Measurements from ENCODE around the gene CERS6.

CERS6 gene

DNA sequence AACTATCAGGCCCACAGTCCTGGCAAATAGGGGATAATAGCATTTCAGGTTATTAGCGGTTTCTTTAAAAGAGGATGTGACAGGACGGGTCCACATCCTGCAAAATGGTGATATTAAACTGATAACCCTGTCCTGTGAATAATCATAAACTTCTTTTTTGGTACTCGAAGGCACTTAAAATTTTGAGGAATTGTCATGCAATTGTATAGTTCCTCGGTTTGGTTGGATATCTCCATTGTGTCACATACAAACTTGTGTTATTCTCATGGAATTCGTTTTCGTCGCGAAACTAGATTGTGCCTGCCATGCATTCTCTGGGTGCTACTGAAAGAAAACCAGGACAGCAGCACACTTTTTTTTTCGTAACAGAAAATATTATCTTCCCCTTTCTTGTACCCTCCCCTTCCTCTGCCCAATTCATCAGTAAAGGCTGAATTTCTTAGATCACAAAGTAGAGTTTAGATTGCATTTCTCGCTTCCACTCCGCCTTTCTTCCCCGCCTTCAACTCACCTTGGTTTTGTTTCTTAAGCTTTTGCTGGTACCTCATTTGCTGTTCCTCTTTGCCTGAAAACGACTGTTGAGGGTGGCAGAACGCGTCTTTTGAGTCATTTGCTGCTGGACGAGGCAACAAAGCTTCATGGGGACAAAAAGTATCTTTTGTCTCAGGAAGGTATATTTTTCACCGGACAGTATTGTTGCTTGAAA lies 1.3 kb downstream of the CERS6 start:
- TF ChIP-seq, protein P1, sequence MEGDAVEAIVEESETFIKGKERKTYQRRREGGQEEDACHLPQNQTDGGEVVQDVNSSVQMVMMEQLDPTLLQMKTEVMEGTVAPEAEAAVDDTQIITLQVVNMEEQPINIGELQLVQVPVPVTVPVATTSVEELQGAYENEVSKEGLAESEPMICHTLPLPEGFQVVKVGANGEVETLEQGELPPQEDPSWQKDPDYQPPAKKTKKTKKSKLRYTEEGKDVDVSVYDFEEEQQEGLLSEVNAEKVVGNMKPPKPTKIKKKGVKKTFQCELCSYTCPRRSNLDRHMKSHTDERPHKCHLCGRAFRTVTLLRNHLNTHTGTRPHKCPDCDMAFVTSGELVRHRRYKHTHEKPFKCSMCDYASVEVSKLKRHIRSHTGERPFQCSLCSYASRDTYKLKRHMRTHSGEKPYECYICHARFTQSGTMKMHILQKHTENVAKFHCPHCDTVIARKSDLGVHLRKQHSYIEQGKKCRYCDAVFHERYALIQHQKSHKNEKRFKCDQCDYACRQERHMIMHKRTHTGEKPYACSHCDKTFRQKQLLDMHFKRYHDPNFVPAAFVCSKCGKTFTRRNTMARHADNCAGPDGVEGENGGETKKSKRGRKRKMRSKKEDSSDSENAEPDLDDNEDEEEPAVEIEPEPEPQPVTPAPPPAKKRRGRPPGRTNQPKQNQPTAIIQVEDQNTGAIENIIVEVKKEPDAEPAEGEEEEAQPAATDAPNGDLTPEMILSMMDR (IDR thresholded peaks at IDR 0.05) = no peak

DNA sequence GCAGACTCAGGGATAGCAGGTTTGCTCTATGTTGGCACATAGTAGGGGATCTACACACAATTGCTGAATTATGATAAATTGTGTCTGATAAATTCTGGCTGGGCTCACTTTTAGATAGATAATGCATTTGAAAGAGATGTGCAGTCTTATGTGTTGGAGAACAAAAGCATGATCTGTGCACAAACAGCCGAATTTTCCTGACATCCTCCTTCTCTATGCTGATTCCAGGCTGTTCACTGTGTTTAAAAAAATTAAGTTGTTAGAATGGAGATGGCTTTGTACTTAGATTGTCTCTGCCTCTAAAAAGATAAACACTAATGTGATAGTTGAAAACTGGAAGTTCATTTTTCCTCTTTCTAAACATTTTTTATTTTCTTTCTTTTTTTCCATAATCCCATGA lies 2.1 kb downstream of the CERS6 start:
- TF ChIP-seq, protein P1 (IDR thresholded peaks at IDR 0.05) = no peak

DNA sequence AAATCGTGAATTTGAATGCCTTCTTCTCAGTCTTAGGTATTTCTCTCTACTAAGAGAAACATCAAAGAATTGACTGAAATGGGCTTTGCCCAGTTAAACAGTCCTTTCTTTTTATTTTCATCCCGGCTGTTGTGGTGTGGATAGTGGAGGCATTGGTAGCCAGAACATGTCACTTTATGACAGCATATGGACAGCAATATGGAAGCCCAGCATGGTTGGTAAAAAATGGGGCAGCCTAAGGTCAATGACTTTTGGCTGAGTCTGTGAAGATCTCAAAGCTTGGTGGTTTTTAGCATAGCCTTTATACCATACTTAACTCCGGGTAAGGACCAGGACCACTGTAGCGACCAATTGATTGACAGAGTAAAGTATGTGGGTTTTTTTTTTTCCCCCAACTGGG lies 3.2 kb downstream of the CERS6 start:
- TF ChIP-seq, protein P1 (IDR thresholded peaks at IDR 0.05) = no peak

DNA sequence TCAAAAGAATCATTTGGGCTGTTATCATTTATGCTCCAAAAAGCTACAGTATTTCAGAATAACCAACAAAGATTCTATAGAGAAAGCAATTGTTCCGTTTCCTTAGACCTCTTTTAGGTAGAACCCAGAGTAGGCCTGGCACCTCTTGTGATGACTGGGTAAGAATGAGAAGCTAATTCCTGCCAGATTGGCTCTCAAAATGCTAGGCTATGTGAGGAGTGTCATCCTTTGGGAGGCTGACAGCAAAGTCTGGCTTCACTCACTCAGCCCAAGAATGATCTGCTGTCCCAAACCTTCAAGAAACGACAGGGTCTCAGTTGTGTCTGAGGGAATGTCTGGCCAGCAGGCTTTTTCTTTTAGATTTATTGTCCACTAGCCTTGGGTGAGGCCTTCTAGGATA lies 4.5 kb downstream of the CERS6 start:
- TF ChIP-seq, protein P1 (IDR thresholded peaks at IDR 0.05) = no peak

DNA sequence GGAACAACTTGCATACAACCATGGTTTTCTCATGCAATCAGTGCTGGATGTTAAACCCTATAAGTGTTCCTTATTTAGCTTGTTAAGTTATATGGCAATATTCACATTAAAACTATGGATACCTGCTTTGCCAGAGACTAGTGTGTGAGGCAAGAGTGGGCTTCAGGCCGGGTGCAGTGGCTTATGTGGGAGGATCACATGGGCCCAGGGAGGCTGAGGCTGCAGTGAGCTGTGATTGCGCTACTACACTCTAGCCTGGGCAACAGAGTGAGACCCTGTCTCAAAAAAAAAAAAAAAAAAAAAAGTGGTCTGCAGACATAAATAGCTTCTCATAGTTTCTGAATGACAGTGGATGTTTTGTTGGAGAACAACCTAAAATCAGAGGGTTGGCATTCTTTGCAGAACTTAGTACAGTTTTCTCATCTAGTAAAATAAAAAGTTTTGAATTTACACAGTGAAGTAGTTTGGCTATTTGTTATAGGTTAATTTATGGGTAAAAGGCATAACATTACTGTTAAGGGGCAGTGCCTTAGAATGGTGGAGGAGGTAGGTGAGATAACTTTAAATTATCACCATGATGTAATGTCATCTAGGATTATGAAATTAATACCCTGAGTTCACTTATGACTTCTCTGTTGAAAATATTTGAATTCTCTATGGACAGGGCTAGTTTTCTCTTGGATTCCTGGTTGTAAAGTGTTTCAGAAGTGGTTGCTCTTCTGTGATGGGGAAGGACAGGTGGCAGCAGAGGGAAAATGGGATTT lies 5.3 kb downstream of the CERS6 start:
- TF ChIP-seq, protein P1 (IDR thresholded peaks at IDR 0.05) = no peak

DNA sequence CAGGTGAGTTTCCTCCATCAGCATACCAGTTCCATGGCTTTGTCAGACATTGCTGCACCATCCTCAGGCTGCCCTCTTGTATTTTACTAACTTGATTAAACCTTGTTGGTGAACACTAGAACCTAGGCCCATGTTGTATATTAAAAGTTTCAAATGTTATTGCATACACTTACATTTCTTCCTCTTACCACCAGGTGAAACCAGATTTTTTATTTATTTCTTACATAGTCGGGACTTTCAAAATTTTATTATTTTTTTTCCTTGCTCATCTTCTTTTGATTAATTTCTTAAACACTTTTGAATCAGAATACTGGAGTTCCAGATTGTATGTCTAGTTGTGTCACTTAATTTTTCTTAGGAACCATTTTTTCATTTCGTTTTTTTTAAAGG lies 5.9 kb downstream of the CERS6 start:
- TF ChIP-seq, protein P1 (IDR thresholded peaks at IDR 0.05) = no peak

DNA sequence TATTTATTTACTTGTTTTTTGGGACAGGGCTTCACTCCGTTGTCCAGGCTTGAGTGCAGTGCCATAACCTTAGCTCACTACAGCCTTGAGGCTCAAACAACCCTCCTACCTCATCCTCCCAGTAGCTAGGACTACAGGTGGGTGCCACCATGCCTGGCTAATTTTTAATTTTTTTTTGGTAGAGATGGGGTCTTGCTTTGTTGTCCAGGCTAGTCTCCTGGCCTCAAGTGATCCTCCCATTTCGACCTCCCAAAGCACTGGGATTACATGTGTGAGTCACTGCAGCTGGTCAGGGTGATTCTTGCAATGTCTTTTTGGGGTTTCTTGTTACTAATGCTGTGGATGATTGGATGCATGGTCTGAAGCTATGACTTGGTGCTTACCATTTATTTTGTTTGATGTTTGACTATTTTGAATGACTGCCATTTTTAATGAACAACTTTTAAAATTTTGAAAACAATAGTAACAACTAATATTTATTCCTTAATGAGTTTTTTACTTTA lies 6.5 kb downstream of the CERS6 start:
- TF ChIP-seq, protein P1 (IDR thresholded peaks at IDR 0.05) = no peak

Data from LNCAP (cell line).